Liver (tissue), 9 donors: ENCODE data around the gene MGAT3. TPM values are rescaled to one million over a fixed set of nuclear protein-coding genes. Genes with fewer than 3 reads are reported as not detected.

Experiments
- DNase-seq: peaks from one replicate; pipeline ENCODE4 v3.0.0-alpha.2; 2017; ENCODE audit warnings: low spot score
- H3K27ac ChIP-seq, 2 donors: one replicate each; pipeline ENCODE4 v1.7.0; 2013; ENCODE audit warnings: inconsistent platforms in 2 of 2, low read length in 2 of 2, control low read depth in 1 of 2, low read depth in 1 of 2, mild to moderate bottlenecking in 1 of 2
- H3K27me3 ChIP-seq, 4 donors: one replicate each; pipeline versions ENCODE4 v1.6.1 to v1.7.0; 2013; ENCODE audit warnings: low read length in 3 of 4, inconsistent platforms in 1 of 4, mild to moderate bottlenecking in 1 of 4, moderate library complexity in 1 of 4; ENCODE audit not compliant: control insufficient read depth in 4 of 4, insufficient read depth in 4 of 4
- H3K36me3 ChIP-seq, 4 donors: one replicate each; pipeline versions ENCODE4 v1.6.1 to v1.7.0; 2013; ENCODE audit warnings: low read length in 3 of 4, mild to moderate bottlenecking in 3 of 4, low read depth in 1 of 4, moderate library complexity in 1 of 4; ENCODE audit not compliant: control insufficient read depth in 4 of 4, insufficient read depth in 3 of 4
- H3K4me1 ChIP-seq, 4 donors: one replicate each; pipeline versions ENCODE4 v1.6.1 to v1.7.0; 2013; ENCODE audit warnings: low read length in 3 of 4, mild to moderate bottlenecking in 3 of 4, moderate library complexity in 1 of 4; ENCODE audit not compliant: control insufficient read depth in 4 of 4, insufficient read depth in 4 of 4
- H3K4me3 ChIP-seq, 3 donors: one replicate each; pipeline versions ENCODE4 v1.6.1 to v1.7.0; 2013; ENCODE audit warnings: low read length in 3 of 3, control low read depth in 1 of 3, low read depth in 1 of 3, mild to moderate bottlenecking in 1 of 3
- H3K9ac ChIP-seq, 2 donors: one replicate each; pipeline ENCODE4 v1.7.0; 2013; ENCODE audit warnings: low read length in 2 of 2, mild to moderate bottlenecking in 2 of 2, moderate library complexity in 2 of 2, control low read depth in 1 of 2, low read depth in 1 of 2
- H3K9me3 ChIP-seq, 4 donors: one replicate each; pipeline versions ENCODE4 v1.6.1 to v1.7.0; 2013; ENCODE audit warnings: low read length in 3 of 4; ENCODE audit not compliant: control insufficient read depth in 4 of 4
- ATF3 ChIP-seq: IDR thresholded peaks from 2 replicates; pipeline ENCODE4 v1.6.1; 2016; ENCODE audit warnings: antibody characterized with exemption
- CTCF ChIP-seq: fragments of 150-350 bp; IDR thresholded peaks from 2 replicates; pipeline ENCODE4 v1.5.1; 2017; ENCODE audit warnings: improper control_type of control experiment, low read depth, low read length; ENCODE audit not compliant: missing input control
- EGR1 ChIP-seq, 2 donors: IDR thresholded peaks; 2 replicates each; pipeline ENCODE4 v1.6.1; 2016 to 2018; ENCODE audit warnings: antibody characterized with exemption in 2 of 2, low read depth in 2 of 2
- FOXA1 ChIP-seq: IDR thresholded peaks from 2 replicates; pipeline ENCODE4 v1.6.1; 2016; ENCODE audit warnings: antibody characterized with exemption
- GABPA ChIP-seq, 2 donors: IDR thresholded peaks in 1 of 2; conservative IDR thresholded peaks in 1 of 2; 2 replicates each; pipeline ENCODE4 v1.6.1; 2016; ENCODE audit warnings: antibody characterized with exemption in 2 of 2, mild to moderate bottlenecking in 1 of 2, moderate library complexity in 1 of 2
- HNF4A ChIP-seq, 2 donors: conservative IDR thresholded peaks; 2 replicates each; pipeline ENCODE4 v1.6.1; 2016; ENCODE audit warnings: antibody characterized with exemption in 2 of 2, mild to moderate bottlenecking in 2 of 2
- NR2F2 ChIP-seq: IDR thresholded peaks from 2 replicates; pipeline ENCODE4 v1.6.1; 2016; ENCODE audit warnings: antibody characterized with exemption
- RAD21 ChIP-seq, 2 donors: IDR thresholded peaks; 2 replicates each; pipeline ENCODE4 v1.6.1; 2016; ENCODE audit warnings: antibody characterized with exemption in 2 of 2, mild to moderate bottlenecking in 2 of 2
- REST ChIP-seq: IDR thresholded peaks from 2 replicates; pipeline ENCODE4 v1.6.1; 2016; ENCODE audit warnings: antibody characterized with exemption, mild to moderate bottlenecking
- RXRA ChIP-seq, 2 donors: IDR thresholded peaks; 2 replicates each; pipeline ENCODE4 v1.6.1; 2017 to 2018; ENCODE audit warnings: antibody characterized with exemption in 2 of 2, mild to moderate bottlenecking in 1 of 2
- SP1 ChIP-seq: IDR thresholded peaks from 2 replicates; pipeline ENCODE4 v1.6.1; 2018; ENCODE audit warnings: antibody characterized with exemption, mild to moderate bottlenecking
- TAF1 ChIP-seq: conservative IDR thresholded peaks from 2 replicates; pipeline ENCODE4 v1.6.1; 2016; ENCODE audit warnings: antibody characterized with exemption, mild to moderate bottlenecking
- YY1 ChIP-seq: IDR thresholded peaks from 2 replicates; pipeline ENCODE4 v1.6.1; 2016; ENCODE audit warnings: antibody characterized with exemption, mild to moderate bottlenecking
- ZBTB33 ChIP-seq: IDR thresholded peaks from 2 replicates; pipeline ENCODE4 v1.6.1; 2016; ENCODE audit warnings: antibody characterized with exemption
- WGBS: extraction: QIAGEN DNeasy Blood & Tissue Kit; methylation state at CpG from one replicate; pipeline ENCODE4 v1.1.7; 2013; 5-methylcytosine and 5-hydroxymethylcytosine counted together
- polyA plus RNA-seq, 2 donors: library from polyadenylated mRNA; stranded (reverse) in 1 of 2; unstranded in 1 of 2; fragments of 200-250 nt in 1 of 2; fragments of >200 nt in 1 of 2; fragmentation: Nextera tagmentation in 1 of 2; extraction: Ambion mirVana in 1 of 2; gene quantifications; one replicate each; pipeline versions ENCODE4 v1.2.1 to v1.2.3, GENCODE V29; 2013 to 2015
- total RNA-seq, 2 donors: library from RNA; depleted of rRNA; stranded (reverse); fragments of >200 nt; gene quantifications; one replicate each; pipeline ENCODE4 v1.2.3, GENCODE V29; 2014
- donor health status: healthy.
- donor health status: healthy.
- donor health status: healthy.
- donor health status: healthy.
- donor health status: healthy.

The MGAT3 gene
- total and polyA plus RNA-seq, 4 donors = 0.03 to 7.6 (median 0.10) TPM

GRCh38 chr22:39408173-39408572, 48.6 kb upstream of the MGAT3 start (continued):
- TF ChIP-seq REST (no peak), NR2F2 (no peak), HNF4A (conservative IDR thresholded peaks at IDR 0.05) (no peak)

GRCh38 chr22:39408807-39409206, 48.0 kb upstream of the MGAT3 start:
- H3K27ac ChIP-seq = no peak overlapping the region
- no peak for TF ChIP-seq TAF1
- TF ChIP-seq RXRA (IDR thresholded peaks at IDR 0.05) = no peak
- TF ChIP-seq YY1 = no peak
- TF ChIP-seq HNF4A (conservative IDR thresholded peaks at IDR 0.05) = no peak
- TF ChIP-seq CTCF = no peak
- no peak for TF ChIP-seq SP1
- no peak for TF ChIP-seq EGR1 (IDR thresholded peaks at IDR 0.05; ENCODE audit: low read depth in 2 of 2)
- no peak for TF ChIP-seq ATF3
- TF ChIP-seq RAD21 (IDR thresholded peaks at IDR 0.05) = no peak
- no peak for TF ChIP-seq FOXA1
- H3K4me3 ChIP-seq = no peak overlapping the region
- WGBS = 92% methylated on average over 1 of the region's 1 CpG
- H3K9ac ChIP-seq = no peak overlapping the region
- no peaks in the 10 kb centered on the region for H3K9me3 ChIP-seq
- peaks cover 0 to 4% (median 1%) of the 10 kb centered on the region in 4 donors for H3K36me3 ChIP-seq
- peaks cover 0 to 4% (median 1%) of the 10 kb centered on the region in 4 donors for H3K4me1 ChIP-seq
- no peaks in the 10 kb centered on the region for H3K27me3 ChIP-seq
- no peak for DNase-seq

- WGBS = 97% methylated on average over 11 of the region's 11 CpGs
- H3K36me3 ChIP-seq = peaks cover 0 to 4% (median 1%) of the 10 kb centered on the region in 4 donors
- H3K27ac ChIP-seq = no peak overlapping the region
- no peak overlapping the region for H3K4me3 ChIP-seq
- H3K4me1 ChIP-seq = peaks cover 4 to 12% (median 8%) of the 10 kb centered on the region in 4 donors
- no peaks in the 10 kb centered on the region for H3K9me3 ChIP-seq
- no peak overlapping the region for H3K9ac ChIP-seq
- DNase-seq = no peak
- no peaks in the 10 kb centered on the region for H3K27me3 ChIP-seq
- no peak for TF ChIP-seq ZBTB33
- TF ChIP-seq RAD21 (IDR thresholded peaks at IDR 0.05) = no peak
- no peak for TF ChIP-seq NR2F2
- TF ChIP-seq TAF1 = no peak
- TF ChIP-seq FOXA1 = no peak
- TF ChIP-seq RXRA (IDR thresholded peaks at IDR 0.05) = no peak
- no peak for TF ChIP-seq GABPA (IDR thresholded peaks at IDR 0.05 in 1 of 2, conservative IDR thresholded peaks at IDR 0.05 in 1 of 2)
- TF ChIP-seq REST = no peak
These were observed 47.2 kb upstream of the MGAT3 start for GRCh38 chr22:39409516-39410029.
